ENCODE measurements around the gene PAFAH1B1.
"Not testable (repeated sequence)": the region's sequence is repeated elsewhere in the genome, so short reads cannot be mapped to it uniquely, and the experiment has no call there.

PAFAH1B1 gene

GRCh38 chr17:2636169-2636930, 42.9 kb downstream of the PAFAH1B1 start:
- DNase-seq: no peak

- DNase-seq: no peak
Measured at GRCh38 chr17:2637422-2637821, 44.0 kb downstream of the PAFAH1B1 start.

- DNase-seq: no peak
Measured at GRCh38 chr17:2644971-2645370, 51.5 kb downstream of the PAFAH1B1 start.

GRCh38 chr17:2647957-2648356, 54.5 kb downstream of the PAFAH1B1 start:
- DNase-seq: no peak

- no peak for DNase-seq
Measured at GRCh38 chr17:2649191-2649590, 55.7 kb downstream of the PAFAH1B1 start.

GRCh38 chr17:2652911-2653310, 59.5 kb downstream of the PAFAH1B1 start:
- DNase-seq: not testable (repeated sequence)

- DNase-seq: peak in 1 of 5 experiments; percentile 9
Measured at GRCh38 chr17:2655546-2655945, 62.1 kb downstream of the PAFAH1B1 start.

GRCh38 chr17:2656283-2656682, 62.8 kb downstream of the PAFAH1B1 start:
- DNase-seq: no peak

GRCh38 chr17:2659337-2659736, 65.9 kb downstream of the PAFAH1B1 start:
- not testable (repeated sequence) for DNase-seq

GRCh38 chr17:2660410-2660809, 67.0 kb downstream of the PAFAH1B1 start:
- not testable (repeated sequence) for DNase-seq

GRCh38 chr17:2672026-2672425, 78.6 kb downstream of the PAFAH1B1 start:
- DNase-seq: no peak

- DNase-seq: not testable (repeated sequence)
Measured at GRCh38 chr17:2679247-2679646, 85.8 kb downstream of the PAFAH1B1 start.

- no peak for DNase-seq
Measured at GRCh38 chr17:2680961-2681360, 87.5 kb downstream of the PAFAH1B1 start.

- no peak for DNase-seq
Measured at GRCh38 chr17:2681650-2682049, 88.2 kb downstream of the PAFAH1B1 start.

- no peak for DNase-seq
Measured at GRCh38 chr17:2682176-2682938, 88.9 kb downstream of the PAFAH1B1 start.

GRCh38 chr17:2683912-2684311, 90.5 kb downstream of the PAFAH1B1 start:
- DNase-seq: no peak

- DNase-seq: no peak
Measured at GRCh38 chr17:2684549-2684948, 91.1 kb downstream of the PAFAH1B1 start.

GRCh38 chr17:2685696-2686095, 92.2 kb downstream of the PAFAH1B1 start:
- no peak for DNase-seq

- no peak for DNase-seq
Measured at GRCh38 chr17:2687074-2687418, 93.6 kb downstream of the PAFAH1B1 start.

GRCh38 chr17:2688351-2689342, 95.2 kb downstream of the PAFAH1B1 start:
- no peak for DNase-seq

- peak in 2 of 5 experiments; percentile 43 to 60 for DNase-seq
Measured at GRCh38 chr17:2689411-2690164, 96.1 kb downstream of the PAFAH1B1 start.

Measured in T-helper 2 cell (primary cell).